GM18526 (cell line): ENCODE data around the gene BLOC1S6.

Source experiments
- POLR2A ChIP-seq: IDR thresholded peaks from 3 replicates; pipeline ENCODE4 v1.6.1; 2011; ENCODE audit not compliant: insufficient read length; ENCODE audit errors: extremely low read depth

The BLOC1S6 gene, protein sequence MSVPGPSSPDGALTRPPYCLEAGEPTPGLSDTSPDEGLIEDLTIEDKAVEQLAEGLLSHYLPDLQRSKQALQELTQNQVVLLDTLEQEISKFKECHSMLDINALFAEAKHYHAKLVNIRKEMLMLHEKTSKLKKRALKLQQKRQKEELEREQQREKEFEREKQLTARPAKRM

DNA sequence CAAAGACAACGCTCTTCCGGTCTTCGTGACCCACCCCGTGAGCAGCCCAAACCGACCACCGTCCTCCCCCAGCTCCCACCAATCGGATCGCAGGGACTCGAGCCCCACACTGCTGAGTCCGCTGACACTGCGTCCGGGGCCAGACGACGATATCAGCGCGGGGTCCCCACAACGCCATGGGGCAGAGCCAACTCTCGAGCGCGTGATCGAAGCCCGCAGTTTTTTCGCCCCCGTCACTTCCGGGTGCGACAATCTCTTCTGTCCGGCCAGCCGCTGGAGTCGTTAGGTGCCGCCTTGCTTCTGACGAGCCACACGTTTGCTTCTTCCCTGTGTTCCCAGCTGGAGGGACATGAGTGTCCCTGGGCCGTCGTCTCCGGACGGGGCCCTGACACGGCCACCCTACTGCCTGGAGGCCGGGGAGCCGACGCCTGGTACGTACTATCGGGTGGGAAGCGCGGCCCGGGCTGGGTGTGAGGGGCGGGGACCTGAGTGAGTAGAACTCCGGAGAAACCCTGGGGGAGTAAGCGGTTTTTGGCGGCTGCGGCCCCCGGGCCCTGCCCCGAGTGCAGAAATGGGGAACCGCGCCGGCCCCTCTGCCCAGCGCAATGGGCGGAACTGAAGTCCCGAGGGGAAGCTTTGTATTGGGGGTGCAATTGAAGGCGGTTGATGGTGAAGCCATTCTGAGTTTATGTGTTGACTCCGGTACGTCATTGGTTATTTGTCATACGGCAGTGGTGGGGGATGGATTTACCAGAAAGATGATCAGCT lies at the start of gene BLOC1S6:
TSS of gene BLOC1S6 (plus strand) at position 285 of the 768 bp plus-strand sequence. CDS start at position 350, 65 bp downstream.
- TF ChIP-seq POLR2A = peak; percentile 94

DNA sequence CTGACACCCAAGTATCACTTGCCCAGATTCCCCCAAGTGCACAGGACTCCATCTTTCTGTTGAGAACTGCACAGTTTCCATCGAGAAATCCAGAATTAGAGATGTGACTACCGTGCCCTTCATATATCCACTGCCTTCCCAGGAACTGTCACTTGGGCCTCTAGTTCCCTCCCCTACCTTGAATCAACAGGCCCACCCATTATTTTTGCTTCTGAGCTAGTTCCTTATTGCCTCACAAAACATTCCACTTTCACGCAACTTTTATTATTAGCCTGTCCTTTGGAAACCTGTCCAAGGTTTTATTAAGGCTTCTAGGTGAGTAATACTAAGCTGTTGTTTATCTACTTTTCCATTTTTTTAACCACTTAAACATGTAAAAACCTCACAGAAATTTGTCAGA lies 47.5 kb upstream of the BLOC1S6 start:
- TF ChIP-seq POLR2A = no peak

DNA sequence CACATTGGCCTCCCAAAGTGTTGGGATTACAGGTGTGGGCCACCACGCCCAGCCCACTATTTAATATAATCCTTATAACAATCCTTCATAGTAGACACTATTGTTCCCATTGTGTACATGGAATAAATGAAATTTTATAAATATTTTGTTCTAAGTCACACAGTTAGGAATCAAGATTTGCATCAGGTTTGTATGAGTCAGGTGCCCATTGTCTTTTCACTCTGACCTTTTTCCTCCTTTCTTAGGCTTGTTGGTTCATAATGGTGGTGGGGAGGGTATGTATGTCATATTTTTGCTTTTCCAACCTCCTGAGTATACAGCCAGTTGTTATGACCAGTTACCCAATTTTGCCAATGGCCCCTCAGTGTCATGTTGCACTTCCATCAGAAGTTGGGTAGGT lies 46.6 kb upstream of the BLOC1S6 start:
- TF ChIP-seq POLR2A = no peak

DNA sequence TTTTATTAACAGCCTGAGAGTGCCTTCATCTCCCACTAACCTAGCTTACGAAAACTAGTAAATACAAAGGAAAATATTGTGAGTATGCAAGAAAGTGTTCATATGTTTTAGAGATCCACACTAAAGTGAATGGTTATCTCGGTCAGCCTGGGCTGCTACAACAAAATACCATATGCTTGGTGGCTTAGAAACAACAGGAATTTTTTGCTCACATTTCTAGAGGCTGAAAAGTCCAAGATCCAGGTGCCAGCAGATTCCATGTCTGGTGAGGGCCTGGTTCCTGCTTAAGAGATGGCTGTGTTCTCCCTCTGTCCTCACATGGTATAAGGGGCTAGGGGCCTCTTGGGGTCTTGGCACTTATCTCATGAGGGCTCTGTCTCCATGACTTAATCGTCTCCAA lies 44.1 kb upstream of the BLOC1S6 start:
- TF ChIP-seq POLR2A = no peak

DNA sequence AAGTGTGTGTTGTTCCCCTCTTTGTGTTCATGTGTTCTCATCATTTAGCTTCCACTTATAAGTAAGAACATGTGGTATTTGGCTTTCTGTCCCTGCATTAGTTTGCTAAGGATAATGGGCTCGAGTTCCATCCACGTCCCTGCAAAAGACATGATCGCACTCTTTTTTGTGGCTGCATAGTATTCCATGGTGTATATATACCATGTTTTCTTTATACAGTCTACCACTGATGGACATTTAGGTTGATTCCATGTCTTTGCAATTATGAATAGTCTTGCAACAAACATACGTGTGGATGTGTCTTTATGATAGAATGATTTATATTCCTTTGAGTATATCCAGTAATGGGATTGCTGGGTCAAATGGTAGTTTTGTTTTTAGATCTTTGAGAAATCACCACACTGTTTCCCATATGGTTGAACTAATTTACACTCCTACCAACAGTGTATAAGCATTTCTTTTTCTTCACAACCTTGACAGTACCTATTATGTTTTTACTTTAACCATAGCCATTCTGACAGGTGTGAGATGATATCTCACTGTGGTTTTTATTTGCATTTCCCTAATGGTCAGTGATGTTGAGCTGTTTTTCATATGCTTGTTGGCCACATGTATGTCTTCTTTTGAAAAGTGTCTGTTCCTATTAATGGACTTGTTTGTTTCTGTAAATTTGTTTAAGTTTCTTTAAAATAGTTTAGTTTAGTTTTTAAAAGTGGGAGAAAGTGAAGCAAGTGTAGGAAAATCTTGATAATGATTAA lies 42.7 kb upstream of the BLOC1S6 start:
- TF ChIP-seq POLR2A = no peak

DNA sequence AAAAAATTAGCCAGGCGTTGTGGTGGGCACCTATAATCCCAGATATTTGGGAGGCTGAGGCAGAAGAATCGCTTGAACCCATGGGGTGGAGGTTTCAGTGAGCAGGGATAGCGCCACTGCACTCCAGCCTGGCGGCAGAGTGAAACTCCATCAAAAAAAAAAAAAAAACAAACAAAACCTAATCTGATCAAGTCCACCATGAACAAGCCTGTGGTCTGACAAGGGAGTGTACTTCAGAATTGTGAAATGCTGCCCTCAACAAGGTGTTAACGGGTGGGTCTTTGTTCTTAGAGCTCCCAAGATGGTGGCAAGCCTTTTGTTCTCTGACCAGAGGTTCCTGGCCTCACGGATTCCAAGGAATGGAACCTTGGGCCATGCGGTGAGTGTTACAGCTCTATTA lies 40.4 kb upstream of the BLOC1S6 start:
- TF ChIP-seq POLR2A = no peak

DNA sequence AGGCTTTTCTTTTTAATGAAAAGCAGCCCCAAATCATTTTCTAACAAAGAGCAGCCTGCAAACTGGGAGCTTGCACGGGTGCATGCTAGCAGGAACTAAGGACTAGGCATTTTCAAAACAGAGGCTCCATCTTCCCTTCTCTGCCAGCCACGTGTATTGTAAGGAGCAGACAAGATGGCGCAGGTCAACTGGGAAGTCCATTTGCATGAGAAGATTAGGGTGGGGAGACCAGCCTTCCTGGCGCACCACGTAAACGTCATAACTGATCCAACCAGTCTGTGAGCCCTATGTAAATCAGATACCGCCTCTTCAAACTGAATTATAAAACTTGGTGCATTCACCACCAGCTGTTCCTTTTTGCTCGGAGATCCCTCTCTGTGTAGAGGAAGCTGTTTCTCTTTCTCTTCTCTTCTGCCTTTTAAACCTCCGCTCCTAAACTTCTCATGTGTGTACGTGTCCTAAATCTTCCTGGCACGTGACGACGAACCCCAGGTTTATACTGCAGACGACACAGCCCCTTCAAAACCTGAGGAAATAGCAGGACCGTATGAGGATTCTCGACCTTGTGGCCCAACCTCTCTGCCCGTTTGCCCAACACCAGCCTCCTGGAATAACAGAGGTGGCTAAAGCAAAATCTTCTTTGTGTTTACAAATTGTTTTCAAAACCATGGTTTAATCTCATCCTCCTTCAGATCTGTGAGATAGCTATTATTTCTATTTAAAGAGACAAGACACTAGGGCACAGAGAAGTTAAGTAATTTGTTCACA lies 38.2 kb upstream of the BLOC1S6 start:
- no peak for TF ChIP-seq POLR2A

DNA sequence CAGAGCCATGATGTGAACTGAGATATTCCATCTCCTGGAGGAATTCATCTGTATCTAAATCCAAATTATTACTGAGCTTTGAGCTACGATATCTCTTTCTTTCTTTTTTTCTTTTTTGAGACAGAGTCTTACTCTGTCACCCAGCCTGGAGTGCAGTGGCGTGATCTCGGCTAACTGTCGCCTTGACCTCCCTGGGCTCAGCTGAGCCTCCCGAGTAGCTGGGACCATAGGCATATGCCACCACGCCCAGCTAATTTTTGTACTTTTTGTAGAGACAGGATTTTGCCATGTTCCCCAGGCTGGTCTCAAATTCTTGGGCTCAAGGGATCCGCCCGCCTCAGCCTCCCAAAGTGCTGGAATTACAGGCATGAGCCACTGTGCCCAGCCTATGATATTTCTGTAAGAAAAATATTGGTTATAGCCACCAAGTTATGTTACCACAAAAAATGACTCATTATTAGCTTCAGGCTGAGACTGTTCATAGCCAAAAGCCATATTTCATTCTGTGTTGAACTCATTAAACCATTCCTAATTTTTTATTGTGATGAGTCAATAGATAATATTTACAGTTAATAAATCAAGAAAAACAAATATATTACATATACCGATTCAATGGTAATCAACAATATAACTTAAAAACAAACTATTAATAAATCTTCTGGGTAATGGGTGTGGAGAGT lies 37.5 kb upstream of the BLOC1S6 start:
- TF ChIP-seq POLR2A = no peak

DNA sequence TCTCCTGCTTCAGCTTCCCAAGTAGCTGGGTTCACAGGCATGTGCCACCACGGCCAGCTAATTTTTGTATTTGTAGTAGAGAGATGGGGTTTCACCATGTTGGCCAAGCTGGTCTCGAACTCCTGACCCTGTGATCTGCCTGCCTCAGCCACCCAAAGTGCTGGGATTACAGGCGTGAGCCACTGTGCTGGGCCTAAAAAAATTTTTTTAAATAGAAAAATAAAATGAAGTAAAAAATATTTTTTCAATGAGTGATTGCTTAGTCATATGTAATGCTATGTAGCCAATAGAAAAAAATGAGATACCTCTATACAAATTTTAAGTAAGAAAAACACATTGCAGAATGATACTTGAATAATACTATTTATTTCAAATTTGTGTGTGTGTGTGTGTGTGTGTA lies 36.7 kb upstream of the BLOC1S6 start:
- TF ChIP-seq POLR2A = no peak

DNA sequence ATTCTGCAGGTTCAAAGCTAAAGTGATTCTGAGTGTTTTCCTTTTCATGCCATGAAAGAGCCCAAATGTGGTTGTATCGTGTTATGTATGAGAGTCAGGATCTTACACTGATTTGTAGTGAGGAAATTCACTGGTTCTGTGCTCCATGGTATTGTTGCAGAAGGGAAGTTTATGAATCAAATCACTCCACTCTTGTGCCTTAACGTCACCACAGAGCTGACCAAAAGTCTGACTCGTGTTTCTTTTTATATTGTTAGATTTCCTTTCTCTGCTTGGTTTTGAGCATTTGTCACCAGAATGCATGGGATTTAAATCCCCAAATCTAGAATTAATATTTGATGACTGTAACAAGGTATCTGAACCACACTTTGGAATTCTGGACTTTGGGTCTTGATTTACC lies 35.5 kb upstream of the BLOC1S6 start:
- TF ChIP-seq POLR2A = no peak

DNA sequence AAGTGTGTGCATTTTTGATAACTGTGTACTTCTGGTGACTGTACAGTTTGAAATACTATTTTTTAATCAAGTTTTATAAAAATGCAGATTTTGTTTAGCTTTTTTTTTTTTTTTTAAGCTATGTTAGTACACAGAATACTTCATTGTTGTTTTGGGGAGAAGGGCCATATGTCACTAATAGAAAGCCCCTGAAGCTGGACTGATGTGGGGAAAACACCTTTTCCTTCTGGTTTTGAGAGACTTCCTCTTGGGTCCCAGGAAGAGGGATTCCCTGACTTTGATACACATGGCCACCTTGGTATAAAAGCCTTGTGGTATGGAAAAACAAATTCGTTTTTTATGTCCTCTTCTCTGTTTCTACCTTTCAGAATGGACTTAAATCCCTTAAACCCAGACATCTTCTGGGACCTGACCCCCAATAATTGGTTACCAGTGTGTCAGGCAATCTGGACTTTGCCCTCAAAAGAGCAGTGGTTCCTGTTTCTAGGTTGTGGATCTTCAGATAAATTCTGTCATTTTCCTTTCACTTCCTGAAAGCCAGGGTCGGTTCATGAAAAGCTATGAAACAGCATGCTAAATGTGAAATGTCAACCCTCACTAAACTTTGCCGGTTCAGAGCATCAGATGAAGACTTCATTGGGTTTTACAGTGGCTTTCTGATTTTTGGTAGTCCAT lies 31.1 kb upstream of the BLOC1S6 start:
- TF ChIP-seq POLR2A = no peak

DNA sequence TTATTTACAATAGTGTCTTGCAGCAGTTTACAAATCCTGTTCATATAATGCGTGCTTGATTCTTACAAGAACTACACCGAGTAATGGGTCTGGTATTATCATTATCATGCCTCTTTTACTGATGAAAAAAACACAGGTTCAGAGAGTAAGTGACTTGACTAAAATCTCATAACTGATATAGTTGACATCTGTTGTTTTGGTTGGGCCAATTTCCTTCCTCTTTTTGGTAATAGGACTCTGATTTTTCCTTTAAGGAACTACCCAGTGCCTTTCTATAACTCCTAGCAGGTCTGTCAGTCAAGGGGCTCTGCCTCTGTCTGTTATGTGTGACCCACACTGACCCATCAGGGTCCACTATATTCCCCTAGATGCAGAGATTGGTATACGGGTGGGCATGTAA lies 14.6 kb upstream of the BLOC1S6 start:
- TF ChIP-seq POLR2A = no peak

DNA sequence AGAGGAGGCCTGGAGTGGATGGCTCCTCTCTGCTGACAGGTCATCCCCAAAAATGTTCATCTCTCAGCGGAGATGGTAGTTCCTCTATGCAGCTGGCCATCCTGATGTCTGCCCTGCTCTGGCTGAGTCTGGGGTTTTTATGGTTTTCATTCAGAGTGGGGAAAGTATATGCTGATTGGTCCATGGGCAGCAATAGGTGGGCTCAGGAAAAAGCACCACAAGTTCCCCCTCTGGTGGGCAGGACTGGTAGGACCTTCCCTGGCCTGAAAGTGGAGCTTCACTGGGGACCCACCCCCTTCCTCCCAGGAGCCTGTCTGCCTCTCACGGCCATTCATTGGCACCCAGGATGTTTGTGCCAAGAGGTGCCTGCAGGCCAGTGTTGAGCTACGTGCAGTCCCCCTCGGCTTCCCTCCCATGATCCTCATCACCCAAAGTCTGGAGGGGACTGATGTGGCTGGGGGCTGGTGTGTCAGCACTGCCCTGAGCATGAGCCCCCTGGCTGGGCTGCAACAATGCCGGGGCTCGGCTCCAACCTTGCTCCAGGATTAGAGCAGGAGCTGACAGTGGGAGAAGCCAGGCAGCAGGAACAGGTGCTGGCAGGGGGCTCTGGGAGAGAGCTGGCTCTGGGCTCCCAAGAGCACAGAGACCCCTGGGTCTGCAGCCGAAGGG lies 13.1 kb upstream of the BLOC1S6 start:
- TF ChIP-seq POLR2A = no peak

DNA sequence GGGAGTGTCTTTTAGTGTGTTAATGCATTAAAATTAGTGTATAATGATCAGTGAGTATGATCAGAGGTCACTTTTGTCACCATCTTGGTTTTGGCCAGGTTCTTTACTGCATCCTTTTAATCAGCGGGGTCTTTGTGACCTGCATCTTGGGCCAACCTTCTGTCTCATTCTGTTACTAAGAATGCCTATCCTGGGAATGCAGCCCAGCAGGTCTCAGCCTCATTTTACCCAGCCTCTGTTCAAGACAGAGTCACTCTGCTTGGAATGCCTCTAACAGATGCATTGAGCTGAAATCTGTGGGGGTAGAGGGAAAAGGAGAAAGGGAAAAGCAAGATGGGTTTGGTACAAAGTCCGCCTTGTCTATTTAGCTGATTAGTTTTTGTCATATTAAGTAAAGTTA lies 5.3 kb upstream of the BLOC1S6 start:
- no peak for TF ChIP-seq POLR2A
